Neuron (in vitro differentiated cells): Measurements from ENCODE around the gene HDAC5.

Source experiments
- H2AFZ ChIP-seq: one replicate; pipeline ENCODE4 v1.6.1; 2013; ENCODE audit warnings: low read depth, mild to moderate bottlenecking, inconsistent platforms, low read length, moderate library complexity
- H3K27me3 ChIP-seq: one replicate; pipeline ENCODE4 v1.6.1; 2013; ENCODE audit warnings: low read length; ENCODE audit not compliant: insufficient read depth
- H3K36me3 ChIP-seq: one replicate; pipeline ENCODE4 v1.6.1; 2013; ENCODE audit warnings: low read length; ENCODE audit not compliant: insufficient read depth
- H3K4me1 ChIP-seq: one replicate; pipeline ENCODE4 v1.6.1; 2013; ENCODE audit warnings: low read length; ENCODE audit not compliant: insufficient read depth
- H3K4me3 ChIP-seq: 2 replicates; pipeline ENCODE4 v1.5.1; 2013; ENCODE audit warnings: mild to moderate bottlenecking, low read length, moderate library complexity
- H3K9me3 ChIP-seq: one replicate; pipeline ENCODE4 v1.6.1; 2013; ENCODE audit warnings: low read length

The HDAC5 gene

GRCh38 chr17:44084921-44085320 lies 38.5 kb downstream of the HDAC5 start:
- Histone ChIP-seq H3K9me3 (no peaks in the 10 kb centered on the region), H2AFZ (no peak overlapping the region), H3K4me1 (peaks cover 36% of the 10 kb centered on the region), H3K4me3 (no peak overlapping the region), H3K27me3 (no peaks in the 10 kb centered on the region), H3K36me3 (peaks cover 44% of the 10 kb centered on the region)

- Histone ChIP-seq H3K27me3 (no peaks in the 10 kb centered on the region), H3K4me3 (no peak overlapping the region), H3K4me1 (peaks cover 37% of the 10 kb centered on the region), H3K36me3 (peaks cover 47% of the 10 kb centered on the region), H2AFZ (no peak overlapping the region), H3K9me3 (no peaks in the 10 kb centered on the region)
Observed at GRCh38 chr17:44084131-44084538, 39.3 kb downstream of the HDAC5 start.

GRCh38 chr17:44083250-44083849 lies 40.1 kb downstream of the HDAC5 start:
- H2AFZ ChIP-seq = no peak overlapping the region
- H3K36me3 ChIP-seq = peaks cover 47% of the 10 kb centered on the region

GRCh38 chr17:44082256-44082927 lies 41.0 kb downstream of the HDAC5 start:
- peaks cover 50% of the 10 kb centered on the region for H3K36me3 ChIP-seq
- H3K4me1 ChIP-seq = peaks cover 27% of the 10 kb centered on the region
- H3K4me3 ChIP-seq = no peak overlapping the region

More at GRCh38 chr17:44083250-44083849, 40.1 kb downstream of the HDAC5 start:
- H3K9me3 ChIP-seq = no peaks in the 10 kb centered on the region
- no peak overlapping the region for H3K4me3 ChIP-seq
- H3K27me3 ChIP-seq = no peaks in the 10 kb centered on the region
- peaks cover 36% of the 10 kb centered on the region for H3K4me1 ChIP-seq

GRCh38 chr17:44081681-44082080 lies 41.8 kb downstream of the HDAC5 start:
- no peak overlapping the region for H2AFZ ChIP-seq
- H3K4me3 ChIP-seq = no peak overlapping the region
- no peaks in the 10 kb centered on the region for H3K27me3 ChIP-seq
- H3K4me1 ChIP-seq = peaks cover 21% of the 10 kb centered on the region
- H3K9me3 ChIP-seq = no peaks in the 10 kb centered on the region
- peaks cover 56% of the 10 kb centered on the region for H3K36me3 ChIP-seq

More at GRCh38 chr17:44082256-44082927, 41.0 kb downstream of the HDAC5 start:
- Histone ChIP-seq H2AFZ (no peak overlapping the region), H3K9me3 (no peaks in the 10 kb centered on the region), H3K27me3 (no peaks in the 10 kb centered on the region)

- Histone ChIP-seq H3K36me3 (peaks cover 71% of the 10 kb centered on the region), H3K9me3 (no peaks in the 10 kb centered on the region), H3K4me1 (peaks cover 13% of the 10 kb centered on the region), H3K4me3 (no peak overlapping the region), H2AFZ (no peak overlapping the region), H3K27me3 (no peaks in the 10 kb centered on the region)
Observed at GRCh38 chr17:44079877-44080821, 43.3 kb downstream of the HDAC5 start.

GRCh38 chr17:44078412-44078811 lies 45.0 kb downstream of the HDAC5 start:
- no peaks in the 10 kb centered on the region for H3K9me3 ChIP-seq
- peaks cover 75% of the 10 kb centered on the region for H3K36me3 ChIP-seq
- peaks cover 13% of the 10 kb centered on the region for H3K4me1 ChIP-seq
- H3K27me3 ChIP-seq = no peaks in the 10 kb centered on the region
- H2AFZ ChIP-seq = no peak overlapping the region
- no peak overlapping the region for H3K4me3 ChIP-seq

- H3K9me3 ChIP-seq = no peaks in the 10 kb centered on the region
- H3K4me1 ChIP-seq = peaks cover 13% of the 10 kb centered on the region
- no peak overlapping the region for H3K4me3 ChIP-seq
- no peak overlapping the region for H2AFZ ChIP-seq
- peaks cover 67% of the 10 kb centered on the region for H3K36me3 ChIP-seq
- H3K27me3 ChIP-seq = no peaks in the 10 kb centered on the region
Observed at GRCh38 chr17:44077595-44077909, 45.9 kb downstream of the HDAC5 start.

- H2AFZ ChIP-seq = no peak overlapping the region
- no peak overlapping the region for H3K4me3 ChIP-seq
- H3K4me1 ChIP-seq = peaks cover 14% of the 10 kb centered on the region
- H3K27me3 ChIP-seq = no peaks in the 10 kb centered on the region
- H3K36me3 ChIP-seq = peaks cover 61% of the 10 kb centered on the region
- no peaks in the 10 kb centered on the region for H3K9me3 ChIP-seq
Observed at GRCh38 chr17:44076716-44077594, 46.5 kb downstream of the HDAC5 start.

- Histone ChIP-seq H3K36me3 (peaks cover 57% of the 10 kb centered on the region), H2AFZ (no peak overlapping the region), H3K4me3 (no peak overlapping the region), H3K9me3 (no peaks in the 10 kb centered on the region), H3K27me3 (no peaks in the 10 kb centered on the region), H3K4me1 (peaks cover 15% of the 10 kb centered on the region)
Observed at GRCh38 chr17:44075598-44076293, 47.7 kb downstream of the HDAC5 start.

- no peak overlapping the region for H2AFZ ChIP-seq
- H3K27me3 ChIP-seq = no peaks in the 10 kb centered on the region
- H3K4me3 ChIP-seq = no peak overlapping the region
- H3K36me3 ChIP-seq = peaks cover 54% of the 10 kb centered on the region
- H3K4me1 ChIP-seq = peaks cover 9% of the 10 kb centered on the region
- H3K9me3 ChIP-seq = no peaks in the 10 kb centered on the region
Observed at GRCh38 chr17:44074911-44075285, 48.5 kb downstream of the HDAC5 start.

- no peak overlapping the region for H3K4me3 ChIP-seq
- H2AFZ ChIP-seq = no peak overlapping the region
- no peaks in the 10 kb centered on the region for H3K27me3 ChIP-seq
- H3K9me3 ChIP-seq = no peaks in the 10 kb centered on the region
- peaks cover 10% of the 10 kb centered on the region for H3K4me1 ChIP-seq
- H3K36me3 ChIP-seq = peaks cover 51% of the 10 kb centered on the region
Observed at GRCh38 chr17:44074231-44074910, 49.1 kb downstream of the HDAC5 start.
